ENCODE measurements around the gene MFAP2. TPM values are rescaled to one million over a fixed set of nuclear protein-coding genes. Genes with fewer than 3 reads are reported as not detected.
"Not testable (repeated sequence)": the region's sequence is repeated elsewhere in the genome, so short reads cannot be mapped to it uniquely, and the experiment has no call there.

Gene MFAP2
- total RNA-seq, 1 donor from 2014 or later: not detected

- intact Hi-C loops (cut with micrococcal nuclease): not testable (repeated sequence)
Observed at GRCh38 chr1:16931206-16931934, 49.0 kb downstream of the MFAP2 start.

DNA sequence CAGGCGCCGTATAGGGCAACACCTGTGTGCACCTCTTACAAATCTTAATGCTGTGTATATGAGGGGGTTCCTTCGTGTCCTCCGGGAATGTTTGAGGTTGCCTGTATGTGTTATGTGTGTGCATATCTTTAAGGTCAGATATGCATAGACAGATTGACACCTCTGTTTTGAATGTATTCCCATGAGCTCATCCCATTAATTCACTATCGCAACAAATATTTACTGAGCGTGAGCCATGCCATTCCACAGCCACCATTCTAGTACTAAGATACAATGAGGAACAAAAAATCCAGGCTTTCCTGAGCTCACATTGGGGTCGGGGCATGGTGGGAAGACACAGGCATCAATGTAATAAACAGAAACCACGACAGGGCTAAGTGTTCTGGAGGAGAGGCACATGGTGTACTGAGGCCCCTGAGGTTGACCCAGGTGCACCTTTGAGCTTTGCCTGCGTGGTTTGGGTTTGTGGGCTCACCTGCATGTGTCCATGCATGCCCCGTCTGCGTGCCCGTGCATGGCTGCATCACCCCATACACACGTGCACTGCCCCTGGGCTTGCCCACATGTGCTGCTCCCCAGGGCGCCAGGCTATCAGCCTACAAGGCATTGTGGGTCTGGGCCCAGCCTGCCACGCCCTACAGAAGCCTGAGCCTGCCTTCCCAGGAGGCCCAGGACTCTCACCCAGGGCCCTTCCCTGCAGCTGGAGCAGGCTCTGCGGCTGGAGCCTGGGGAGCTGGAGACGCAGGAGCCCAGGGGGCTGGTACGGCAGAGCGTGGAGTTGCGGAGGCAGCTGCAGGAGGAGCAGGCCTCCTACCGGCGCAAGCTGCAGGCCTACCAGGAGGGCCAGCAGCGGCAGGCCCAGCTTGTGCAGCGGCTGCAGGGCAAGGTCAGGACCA lies 51.0 kb downstream of the MFAP2 start:
- intact Hi-C loops (cut with micrococcal nuclease): not testable (repeated sequence)

DNA sequence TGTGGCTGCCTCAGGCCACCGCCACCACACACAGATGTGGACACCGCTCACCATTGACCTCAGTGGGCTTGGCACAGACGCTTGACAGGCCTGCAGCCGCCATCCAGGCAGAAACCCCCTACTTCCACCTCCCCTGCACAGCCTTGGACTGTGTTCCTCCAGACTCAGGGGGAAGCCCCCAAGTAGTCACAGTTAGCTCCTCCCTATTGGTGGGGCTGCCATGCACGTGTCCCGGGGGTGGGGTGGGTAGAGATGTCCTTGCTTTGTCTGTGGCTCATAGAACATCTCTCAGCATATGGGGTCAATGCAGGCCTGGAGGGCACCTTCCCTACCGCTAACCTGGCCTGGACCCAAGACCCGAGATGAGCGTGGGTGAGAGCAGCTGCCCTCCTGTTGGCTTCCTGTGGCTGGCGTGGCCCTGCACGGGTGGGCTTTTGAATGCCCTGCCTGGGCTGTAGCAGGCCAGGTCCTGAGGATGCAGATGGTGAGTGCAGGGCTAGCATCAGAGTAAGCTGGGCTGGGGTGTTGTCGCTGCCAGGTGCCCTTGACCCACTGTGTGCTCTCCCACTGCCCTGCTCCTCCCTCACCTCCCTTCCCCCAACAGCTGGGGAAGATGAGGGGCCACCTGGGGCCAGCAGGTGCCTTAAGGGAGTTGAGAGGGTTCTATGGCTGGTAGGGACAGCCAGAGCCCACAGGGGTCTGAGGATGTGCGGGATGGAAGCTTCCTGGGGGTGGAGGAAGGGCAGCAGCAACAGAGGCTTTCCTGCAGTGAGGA lies 52.5 kb downstream of the MFAP2 start:
- intact Hi-C loops (cut with micrococcal nuclease): no loop called here

DNA sequence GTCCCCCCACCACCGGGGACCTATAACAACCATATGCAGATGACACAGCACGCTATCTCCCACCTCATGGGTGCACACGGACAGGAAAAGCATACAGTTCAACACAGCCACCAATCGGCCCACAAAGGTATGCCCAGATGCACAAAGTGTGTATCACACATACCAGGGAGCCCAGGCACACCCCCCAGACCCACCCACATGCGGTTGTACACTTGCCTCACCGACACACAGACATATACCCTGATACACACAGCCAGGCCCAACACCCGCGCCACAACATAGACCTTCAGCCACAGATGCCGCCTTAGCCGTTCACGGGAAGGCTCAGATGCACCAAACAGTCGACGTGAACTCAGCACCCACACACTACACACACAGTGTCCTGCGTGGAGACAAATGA lies 53.2 kb downstream of the MFAP2 start:
- intact Hi-C loops (cut with micrococcal nuclease): no loop called here

GRCh38 chr1:16926491-16927073 lies 53.8 kb downstream of the MFAP2 start:
- intact Hi-C loops (cut with micrococcal nuclease): no loop called here

- intact Hi-C loops (cut with micrococcal nuclease): no loop called here
Observed at GRCh38 chr1:16925635-16926490, 54.6 kb downstream of the MFAP2 start.

- intact Hi-C loops (cut with micrococcal nuclease): no loop called here
Observed at GRCh38 chr1:16924919-16925477, 55.4 kb downstream of the MFAP2 start.

Other genes starting within 250 kb of the MFAP2 start
- 2,156 and 2,251 TPM in 2 replicates for gene RNU1-4, start 240.1 kb downstream of the MFAP2 start, total RNA-seq
- gene RNU1-2, start 84.6 kb downstream of the MFAP2 start, total RNA-seq: 2,156 and 2,251 TPM in 2 replicates
- 25.8 and 25.9 TPM in 2 replicates for gene CROCC, start 58.7 kb downstream of the MFAP2 start, total RNA-seq
- gene ATP13A2, start 31.3 kb upstream of the MFAP2 start, total RNA-seq: 68.0 and 69.5 TPM in 2 replicates
- gene SDHB, start 73.4 kb upstream of the MFAP2 start, total RNA-seq: 89.4 and 95.0 TPM in 2 replicates
- gene PADI2, start 138.8 kb upstream of the MFAP2 start, total RNA-seq: not detected in 2 replicates
- not detected in 2 replicates for gene PADI1, start 224.5 kb upstream of the MFAP2 start, total RNA-seq